ENCODE results near the gene GPAT3.
"Not testable (repeated sequence)": the region's sequence is repeated elsewhere in the genome, so short reads cannot be mapped to it uniquely, and the experiment has no call there.

The GPAT3 gene

GRCh38 chr4:83548151-83548905, 12.4 kb downstream of the GPAT3 start:
- in situ Hi-C loops (cut with MboI; ENCODE audit: low sequenced_read_pairs): no loop called here

- in situ Hi-C loops (cut with MboI; ENCODE audit: low sequenced_read_pairs): no loop called here
Observed at GRCh38 chr4:83552083-83552482, 16.2 kb downstream of the GPAT3 start.

GRCh38 chr4:83552924-83553323, 17.0 kb downstream of the GPAT3 start:
- in situ Hi-C loops (cut with MboI; ENCODE audit: low sequenced_read_pairs): no loop called here

GRCh38 chr4:83556006-83556707, 20.2 kb downstream of the GPAT3 start:
- in situ Hi-C loops (cut with MboI; ENCODE audit: low sequenced_read_pairs): no loop called here

DNA sequence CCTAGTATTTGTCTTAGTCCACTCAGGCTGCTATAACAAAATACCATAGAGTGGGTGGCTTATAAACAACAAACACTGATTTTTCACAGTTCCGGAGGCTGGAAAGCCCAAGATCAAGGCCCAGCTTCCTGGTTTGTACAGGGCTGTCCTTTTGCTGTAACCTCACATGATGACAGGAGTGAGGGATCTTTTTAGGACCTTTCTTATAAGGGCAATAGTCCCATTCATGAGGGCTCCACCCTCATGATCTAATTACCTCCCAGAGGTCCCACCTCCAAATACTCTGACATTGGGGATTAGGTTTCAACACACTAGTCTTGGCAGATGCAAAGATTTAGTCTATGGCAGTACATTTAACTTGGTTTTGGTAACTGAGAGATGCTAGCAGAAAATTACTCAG, 20.9 kb downstream of the GPAT3 start:
- in situ Hi-C loops (cut with MboI; ENCODE audit: low sequenced_read_pairs): no loop called here

- in situ Hi-C loops (cut with MboI; ENCODE audit: low sequenced_read_pairs): no loop called here
Observed at GRCh38 chr4:83558059-83558653, 22.2 kb downstream of the GPAT3 start.

- in situ Hi-C loops (cut with MboI; ENCODE audit: low sequenced_read_pairs): no loop called here
Observed at GRCh38 chr4:83558680-83559079, 22.8 kb downstream of the GPAT3 start.

GRCh38 chr4:83560523-83560922, 24.6 kb downstream of the GPAT3 start:
- in situ Hi-C loops (cut with MboI; ENCODE audit: low sequenced_read_pairs): no loop called here

GRCh38 chr4:83561381-83561780, 25.5 kb downstream of the GPAT3 start:
- in situ Hi-C loops (cut with MboI; ENCODE audit: low sequenced_read_pairs): no loop called here

- in situ Hi-C loops (cut with MboI; ENCODE audit: low sequenced_read_pairs): no loop called here
Observed at GRCh38 chr4:83563998-83564397, 28.1 kb downstream of the GPAT3 start.

GRCh38 chr4:83568062-83568461, 32.2 kb downstream of the GPAT3 start:
- in situ Hi-C loops (cut with MboI; ENCODE audit: low sequenced_read_pairs): no loop called here

DNA sequence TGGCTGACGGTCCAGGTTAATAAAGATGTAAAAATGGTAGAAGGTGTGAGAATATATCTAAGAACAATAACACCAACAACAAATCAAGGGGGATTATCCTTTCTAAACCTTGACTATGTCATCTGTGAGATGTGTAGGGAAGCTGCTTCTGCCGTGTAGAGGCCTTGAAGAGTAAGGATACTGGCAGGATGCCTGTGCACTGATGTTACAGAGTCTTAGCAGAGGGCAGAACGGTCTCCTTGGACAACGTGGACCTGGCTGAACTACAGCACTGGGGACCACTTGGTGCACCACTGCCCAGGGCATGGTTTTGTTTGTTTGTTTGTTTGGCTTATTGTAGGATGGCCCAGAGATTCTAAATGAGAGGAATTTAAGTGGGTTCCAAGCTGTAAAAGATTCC, 33.5 kb downstream of the GPAT3 start:
- in situ Hi-C loops (cut with MboI; ENCODE audit: low sequenced_read_pairs): no loop called here

GRCh38 chr4:83569987-83570386, 34.1 kb downstream of the GPAT3 start:
- in situ Hi-C loops (cut with MboI; ENCODE audit: low sequenced_read_pairs): no loop called here

DNA sequence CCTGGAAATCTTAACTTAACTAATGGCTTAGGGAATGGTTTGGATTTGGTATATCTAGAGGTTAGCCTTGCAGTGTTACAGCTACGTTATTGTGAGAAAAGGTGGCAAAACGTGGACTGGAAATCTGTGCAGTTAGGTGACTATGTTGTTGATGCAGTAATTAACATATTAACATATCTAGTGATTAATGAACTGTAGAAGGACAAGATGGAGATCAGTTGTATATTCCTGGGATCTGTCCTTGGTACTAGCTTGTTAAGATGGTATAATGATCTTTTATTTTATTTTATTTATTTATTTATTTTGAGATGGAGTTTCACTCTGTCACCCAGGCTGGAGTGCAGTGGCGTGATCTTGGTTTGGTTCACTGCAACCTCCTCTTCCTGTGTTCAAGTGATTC, 36.9 kb downstream of the GPAT3 start:
- in situ Hi-C loops (cut with MboI; ENCODE audit: low sequenced_read_pairs): no loop called here

- in situ Hi-C loops (cut with MboI; ENCODE audit: low sequenced_read_pairs): no loop called here
Observed at GRCh38 chr4:83574247-83574646, 38.3 kb downstream of the GPAT3 start.

DNA sequence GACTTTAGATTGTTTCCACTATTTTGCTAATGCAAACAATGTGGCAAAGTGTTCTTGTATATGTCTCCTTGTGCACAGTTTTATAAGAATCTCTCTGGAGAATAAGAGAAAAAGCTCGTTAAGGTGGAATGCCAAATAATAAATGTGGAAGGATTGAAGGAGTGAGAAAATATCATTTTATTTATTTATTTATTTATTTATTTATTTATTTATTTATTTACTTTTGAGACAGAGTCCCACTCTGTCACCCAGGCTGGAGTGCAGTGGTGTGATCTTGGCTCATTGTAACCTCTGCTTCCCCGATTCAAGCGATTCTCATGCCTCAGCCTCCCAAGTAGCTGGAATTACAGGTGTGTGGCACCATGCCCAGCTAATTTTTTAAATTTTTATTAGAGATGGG, 40.3 kb downstream of the GPAT3 start:
- in situ Hi-C loops (cut with MboI; ENCODE audit: low sequenced_read_pairs): not testable (repeated sequence)

DNA sequence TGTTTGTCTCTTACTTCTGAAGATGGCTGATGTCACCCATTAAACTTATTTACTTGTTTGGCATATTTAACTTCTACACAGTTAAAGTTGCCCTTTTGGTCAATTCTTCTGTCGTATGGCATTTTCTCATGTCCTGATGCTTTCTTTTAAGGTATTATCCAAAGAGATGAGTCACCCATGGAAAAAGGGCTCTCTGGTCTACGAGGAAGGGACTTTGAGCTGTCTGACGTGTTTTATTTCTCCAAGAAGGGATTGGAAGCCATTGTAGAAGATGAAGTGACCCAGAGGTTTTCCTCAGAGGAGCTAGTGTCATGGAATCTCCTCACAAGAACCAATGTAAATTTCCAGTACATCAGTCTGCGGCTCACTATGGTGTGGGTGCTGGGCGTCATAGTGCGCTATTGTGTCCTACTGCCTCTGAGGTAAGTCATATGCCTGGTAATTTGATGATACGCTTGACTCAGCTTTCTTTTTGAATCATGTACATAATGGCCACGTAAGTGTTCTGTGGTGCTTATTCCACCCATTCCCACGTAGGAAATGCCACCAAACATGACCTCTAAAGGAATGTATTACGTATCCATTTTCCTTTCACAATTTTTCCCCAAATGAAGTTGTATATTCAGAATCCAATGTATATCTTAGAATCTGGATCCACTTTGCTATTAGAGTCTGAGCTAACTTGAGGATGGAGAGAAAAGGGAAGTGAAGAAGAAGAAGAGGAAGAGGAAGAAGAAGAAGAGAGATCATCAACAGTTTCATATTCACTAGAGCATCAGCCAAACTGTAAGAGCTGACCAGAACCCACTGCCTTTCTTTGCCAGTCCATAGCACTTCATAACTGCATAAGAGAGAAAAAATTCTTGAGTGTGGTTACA, 45.7 kb downstream of the GPAT3 start:
- in situ Hi-C loops (cut with MboI; ENCODE audit: low sequenced_read_pairs): no loop called here

DNA sequence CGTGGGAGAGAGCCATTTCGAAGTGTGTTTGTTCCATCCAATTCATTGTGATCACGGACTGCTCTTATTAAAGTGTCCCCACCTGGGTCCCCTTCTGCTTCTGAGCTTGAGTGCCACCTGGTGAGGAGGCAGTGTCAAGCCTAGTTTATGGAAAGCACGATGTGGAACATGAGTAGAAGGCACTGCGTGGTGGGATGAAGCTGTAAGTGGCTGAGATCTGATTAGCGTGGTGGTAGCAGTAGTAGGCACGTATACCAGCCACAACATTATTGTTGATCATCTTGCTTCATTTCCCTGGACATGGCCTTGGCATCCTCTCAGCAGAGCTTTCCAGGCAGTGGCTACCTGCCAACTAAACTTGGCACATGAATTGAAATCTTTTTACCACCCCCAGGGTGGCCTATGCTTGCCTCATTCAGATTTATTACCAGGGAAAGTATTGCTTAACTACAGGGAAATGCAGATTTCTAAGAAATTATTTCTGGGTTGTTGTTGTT, 46.4 kb downstream of the GPAT3 start:
- in situ Hi-C loops (cut with MboI; ENCODE audit: low sequenced_read_pairs): no loop called here

- in situ Hi-C loops (cut with MboI; ENCODE audit: low sequenced_read_pairs): no loop called here
Observed at GRCh38 chr4:83585982-83586508, 50.1 kb downstream of the GPAT3 start.

- in situ Hi-C loops (cut with MboI; ENCODE audit: low sequenced_read_pairs): no loop called here
Observed at GRCh38 chr4:83589279-83589678, 53.4 kb downstream of the GPAT3 start.

- in situ Hi-C loops (cut with MboI; ENCODE audit: low sequenced_read_pairs): no loop called here
Observed at GRCh38 chr4:83591056-83591455, 55.1 kb downstream of the GPAT3 start.
